ENCODE data around the gene B9D2.

DNA sequence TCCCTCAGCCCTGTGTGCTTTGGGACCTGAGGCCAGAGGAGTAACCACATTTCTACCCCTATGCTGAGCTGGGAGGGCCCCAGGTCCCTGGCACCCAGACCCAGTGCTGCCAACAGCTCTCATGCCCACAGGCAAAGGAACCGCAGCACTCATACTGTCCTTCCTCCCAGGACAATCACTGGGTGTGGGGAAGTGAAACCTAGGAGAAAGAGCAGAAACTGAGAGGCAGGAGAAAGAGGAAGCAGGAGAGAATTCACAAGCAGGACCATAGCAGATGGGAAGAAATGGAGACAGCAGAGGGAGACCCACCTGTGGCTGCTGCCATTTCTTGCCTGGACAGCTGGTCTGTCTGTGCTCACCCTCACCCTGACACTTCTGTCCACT is 35.1 kb downstream of the B9D2 start:
- TF ChIP-seq, protein P1, sequence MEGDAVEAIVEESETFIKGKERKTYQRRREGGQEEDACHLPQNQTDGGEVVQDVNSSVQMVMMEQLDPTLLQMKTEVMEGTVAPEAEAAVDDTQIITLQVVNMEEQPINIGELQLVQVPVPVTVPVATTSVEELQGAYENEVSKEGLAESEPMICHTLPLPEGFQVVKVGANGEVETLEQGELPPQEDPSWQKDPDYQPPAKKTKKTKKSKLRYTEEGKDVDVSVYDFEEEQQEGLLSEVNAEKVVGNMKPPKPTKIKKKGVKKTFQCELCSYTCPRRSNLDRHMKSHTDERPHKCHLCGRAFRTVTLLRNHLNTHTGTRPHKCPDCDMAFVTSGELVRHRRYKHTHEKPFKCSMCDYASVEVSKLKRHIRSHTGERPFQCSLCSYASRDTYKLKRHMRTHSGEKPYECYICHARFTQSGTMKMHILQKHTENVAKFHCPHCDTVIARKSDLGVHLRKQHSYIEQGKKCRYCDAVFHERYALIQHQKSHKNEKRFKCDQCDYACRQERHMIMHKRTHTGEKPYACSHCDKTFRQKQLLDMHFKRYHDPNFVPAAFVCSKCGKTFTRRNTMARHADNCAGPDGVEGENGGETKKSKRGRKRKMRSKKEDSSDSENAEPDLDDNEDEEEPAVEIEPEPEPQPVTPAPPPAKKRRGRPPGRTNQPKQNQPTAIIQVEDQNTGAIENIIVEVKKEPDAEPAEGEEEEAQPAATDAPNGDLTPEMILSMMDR (IDR thresholded peaks at IDR 0.05; ENCODE audit: insufficient read depth, low read depth, low read length): no peak
- no peak for TF ChIP-seq EZH2 (IDR thresholded peaks at IDR 0.05; ENCODE audit: insufficient read depth, low read length)
